ENCODE measurements around the gene COX7A2.

COX7A2 gene

GRCh38 chr6:75220357-75220756, 23.2 kb downstream of the COX7A2 start:
- DNase-seq (ENCODE audit: low read depth in 2 of 2) = no peak

DNA sequence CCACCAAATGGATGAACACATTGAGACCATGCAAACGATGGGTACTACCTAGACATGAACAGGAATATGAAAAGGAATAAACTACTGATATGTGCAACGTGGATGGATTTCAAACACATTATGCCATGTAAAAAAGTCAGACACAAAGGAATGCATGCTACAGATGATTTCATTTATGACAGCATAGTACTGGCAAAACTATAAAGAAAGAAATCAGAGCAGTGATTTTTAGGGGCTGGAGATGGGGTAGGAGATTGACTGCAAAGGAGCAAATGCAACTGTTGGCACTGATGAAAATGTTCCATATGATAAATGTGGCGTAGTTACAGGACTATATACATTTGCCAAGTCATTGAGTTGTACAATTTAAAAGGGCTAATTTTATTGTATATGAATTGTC, 24.3 kb downstream of the COX7A2 start:
- no peak for DNase-seq (ENCODE audit: low read depth in 2 of 2)

GRCh38 chr6:75217193-75217592, 26.4 kb downstream of the COX7A2 start:
- no peak for DNase-seq (ENCODE audit: low read depth in 2 of 2)

GRCh38 chr6:75215291-75215690, 28.3 kb downstream of the COX7A2 start:
- no peak for DNase-seq (ENCODE audit: low read depth in 2 of 2)

GRCh38 chr6:75213732-75214131, 29.9 kb downstream of the COX7A2 start:
- no peak for DNase-seq (ENCODE audit: low read depth in 2 of 2)

GRCh38 chr6:75213112-75213511, 30.5 kb downstream of the COX7A2 start:
- no peak for DNase-seq (ENCODE audit: low read depth in 2 of 2)

- no peak for DNase-seq (ENCODE audit: low read depth in 2 of 2)
These were observed 31.5 kb downstream of the COX7A2 start for GRCh38 chr6:75211920-75212590.

GRCh38 chr6:75210885-75211739, 32.5 kb downstream of the COX7A2 start:
- no peak for DNase-seq (ENCODE audit: low read depth in 2 of 2)

GRCh38 chr6:75209184-75209723, 34.3 kb downstream of the COX7A2 start:
- no peak for DNase-seq (ENCODE audit: low read depth in 2 of 2)

- peak; percentile 67 to 77 for DNase-seq (ENCODE audit: low read depth in 2 of 2)
These were observed 35.1 kb downstream of the COX7A2 start for GRCh38 chr6:75208298-75209183.

DNA sequence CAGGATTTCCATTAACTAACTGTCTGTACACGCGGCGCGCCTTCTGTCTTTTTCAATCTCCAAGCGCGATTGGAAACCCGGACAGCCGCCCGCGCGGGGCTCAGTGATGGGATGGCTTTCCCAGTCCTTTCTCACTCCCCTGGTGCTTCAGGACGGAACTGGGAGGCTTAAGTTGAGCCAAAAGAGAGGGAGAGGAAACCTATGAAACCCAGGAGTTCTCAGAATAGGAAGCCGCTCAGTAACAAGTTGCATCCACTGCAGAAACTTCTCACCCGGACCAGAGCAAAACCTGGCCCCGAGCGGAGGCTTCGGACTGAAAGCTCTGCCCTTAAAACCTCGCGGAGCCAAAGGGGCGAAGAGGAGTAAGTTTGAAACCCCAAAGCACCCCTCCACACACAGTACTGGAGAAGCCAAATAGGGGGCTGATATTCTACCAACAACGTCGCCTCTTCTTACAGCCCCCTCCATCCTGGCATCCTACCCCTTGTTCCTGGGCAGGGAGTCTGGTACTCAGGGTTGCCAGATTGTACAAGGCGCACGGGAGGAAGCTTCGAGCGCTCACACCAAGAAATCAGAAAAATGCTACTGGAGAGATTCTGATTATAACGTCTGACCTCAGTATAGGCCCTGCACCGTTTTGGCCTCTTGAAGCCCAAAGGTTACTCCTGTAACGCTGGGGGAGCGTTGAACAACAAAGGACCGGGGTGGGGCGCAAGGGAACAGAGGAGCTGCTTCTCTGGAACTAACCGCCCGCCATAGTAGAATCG, 36.8 kb downstream of the COX7A2 start:
- no peak for DNase-seq (ENCODE audit: low read depth in 2 of 2)

DNA sequence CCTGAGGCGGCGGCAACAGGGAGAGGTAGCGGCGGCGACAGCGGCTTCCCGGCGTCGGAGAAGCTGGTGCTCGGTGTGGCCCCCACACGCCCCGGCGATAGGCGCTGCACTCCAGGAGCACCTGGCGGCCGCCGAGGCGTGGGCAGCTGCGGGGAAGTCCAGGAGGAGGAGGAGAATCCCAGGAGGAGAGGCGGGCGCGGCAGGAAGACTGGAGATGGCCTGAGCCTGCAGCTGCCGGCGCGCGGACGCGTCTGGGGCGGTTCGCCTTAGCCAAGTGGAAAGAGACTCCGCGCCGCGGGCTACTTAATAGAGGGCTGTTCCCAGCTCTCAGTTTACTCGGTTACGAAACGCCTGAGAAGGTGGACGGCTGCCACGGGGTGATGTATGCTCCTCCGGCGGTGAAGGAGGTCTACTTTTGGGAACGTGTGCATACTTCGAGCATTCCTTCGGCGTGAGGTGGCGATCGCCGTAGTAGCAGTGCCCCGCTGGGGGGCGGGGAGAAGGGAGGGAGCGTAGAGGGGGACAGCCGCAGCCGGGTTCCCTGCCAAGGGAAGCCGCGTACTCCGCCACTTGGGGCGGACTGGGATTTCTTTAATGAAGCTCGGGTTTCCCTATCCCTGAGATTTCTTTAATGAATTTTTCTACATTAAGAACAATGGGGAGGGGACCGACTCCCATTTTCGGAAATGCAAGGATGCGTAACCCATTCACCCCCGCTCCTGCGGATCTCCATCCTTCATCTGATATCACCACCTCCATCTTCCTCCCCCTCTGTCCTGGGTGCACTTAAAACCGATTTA, 37.6 kb downstream of the COX7A2 start, which contains the start of gene COL12A1:
Gene COL12A1, minus strand, starts transcription at position 278 of the 800 bp plus-strand sequence. CDS start 3,261 bp downstream, outside the sequence.
- DNase-seq (ENCODE audit: low read depth in 2 of 2) = no peak

DNA sequence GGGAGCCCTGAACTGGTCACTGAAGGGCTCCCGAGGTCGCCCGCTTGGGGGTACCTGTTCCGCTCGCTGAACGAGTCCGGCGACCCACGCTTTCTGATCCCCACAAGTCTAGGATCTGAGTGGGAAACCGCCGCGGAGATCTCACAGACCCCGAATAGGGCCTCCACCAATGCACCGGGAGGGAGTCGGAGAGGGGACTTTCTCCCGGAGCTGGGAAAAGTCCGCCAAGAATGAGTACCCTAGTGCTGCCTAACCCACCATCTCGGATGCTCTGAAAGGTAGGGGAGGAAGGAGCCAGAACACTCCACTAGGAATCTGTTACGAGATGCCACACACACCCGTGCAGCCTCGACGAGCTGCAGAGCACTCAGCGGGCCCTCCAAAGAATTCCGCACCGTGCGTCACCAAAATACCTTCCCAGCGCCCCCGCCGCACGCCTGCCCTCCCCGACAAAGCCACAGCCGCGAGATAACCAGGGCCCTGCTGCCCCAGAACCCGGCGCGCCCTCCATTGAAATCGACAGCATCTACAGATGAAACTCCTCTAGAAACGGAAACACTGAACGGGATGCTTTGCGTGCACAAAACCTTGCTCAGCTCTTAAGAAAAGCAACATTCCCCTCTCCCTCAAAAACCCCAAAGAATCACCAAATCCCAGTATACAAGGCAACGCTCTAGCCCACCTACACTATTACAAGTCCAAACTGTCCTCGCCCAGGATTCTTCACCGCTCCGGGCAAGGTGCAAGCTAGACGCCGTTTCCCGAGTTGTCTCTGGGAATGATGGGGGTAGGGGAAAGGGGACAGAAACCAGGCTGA, 38.4 kb downstream of the COX7A2 start:
- no peak for DNase-seq (ENCODE audit: low read depth in 2 of 2)

GRCh38 chr6:75204217-75204958, 39.2 kb downstream of the COX7A2 start:
- DNase-seq (ENCODE audit: low read depth in 2 of 2) = peak in 1 of 2 donors; percentile 37

- no peak for DNase-seq (ENCODE audit: low read depth in 2 of 2)
These were observed 39.9 kb downstream of the COX7A2 start for GRCh38 chr6:75203721-75204120.

GRCh38 chr6:75202676-75203131, 40.9 kb downstream of the COX7A2 start:
- DNase-seq (ENCODE audit: low read depth in 2 of 2) = no peak

DNA sequence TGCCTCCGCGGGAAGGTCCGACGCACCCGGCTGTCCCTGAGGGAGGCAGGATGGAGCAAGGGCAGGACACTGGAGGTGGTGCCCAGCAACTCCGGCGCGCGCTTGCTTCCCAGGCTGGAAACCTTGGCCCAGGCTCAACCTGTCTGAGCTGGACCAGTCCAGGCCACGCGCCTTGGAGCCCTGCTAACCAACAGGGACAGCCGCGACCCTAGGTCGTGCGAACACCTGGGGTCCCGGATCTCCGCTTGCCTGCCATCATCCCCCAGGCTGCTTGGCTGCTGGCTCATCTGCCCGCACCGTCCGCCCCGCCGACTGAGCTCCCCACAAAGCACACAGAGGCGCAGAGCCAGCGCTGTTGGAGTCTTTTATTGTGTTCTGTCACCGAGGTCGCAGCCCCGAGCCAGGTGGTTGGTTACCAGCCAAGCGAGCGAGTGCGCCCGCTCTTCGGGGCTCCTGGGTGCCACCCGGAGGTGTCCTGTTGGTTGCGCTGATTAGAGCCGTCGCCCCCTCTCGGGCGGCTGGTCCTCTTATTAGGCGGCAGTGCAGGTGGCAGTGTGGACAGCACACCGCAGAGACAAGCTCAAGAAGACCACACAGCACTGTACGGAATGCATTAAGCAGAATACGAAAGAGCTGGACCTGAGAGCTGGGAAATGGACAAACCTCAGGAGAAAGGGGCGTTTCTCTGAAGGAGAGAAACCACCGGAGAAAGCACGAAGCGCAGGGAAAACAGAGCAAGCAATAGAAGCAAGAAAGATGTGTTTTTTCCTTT, 41.5 kb downstream of the COX7A2 start:
- DNase-seq (ENCODE audit: low read depth in 2 of 2) = no peak

DNA sequence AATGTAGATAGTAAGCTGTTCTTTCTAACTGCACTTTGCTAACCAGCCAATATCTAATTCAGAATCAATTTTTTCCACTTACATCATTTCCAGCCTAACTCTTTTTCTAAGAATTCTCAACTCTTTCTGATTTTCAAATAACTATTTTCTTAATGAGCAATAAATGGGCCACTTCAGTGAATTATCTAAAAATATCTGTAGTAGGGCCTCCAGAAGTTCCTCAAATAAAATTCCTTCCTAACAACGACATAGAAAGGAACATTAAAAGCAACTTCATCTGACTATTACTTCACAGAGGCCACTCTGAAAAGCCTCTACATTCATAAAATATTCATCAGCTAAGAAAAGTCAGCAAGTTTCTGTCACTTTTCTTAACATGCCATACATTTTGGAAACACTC, 42.6 kb downstream of the COX7A2 start:
- DNase-seq (ENCODE audit: low read depth in 2 of 2) = no peak

Data from stimulated activated CD8-positive, alpha-beta memory T cell treated with anti-CD3 and anti-CD28 coated beads, Interleukin-2, amount 100 ng/mL, for 48 hours (primary cell).